GM12875 (cell line): Measurements from ENCODE around the gene SNAP23.

Experiments
- H3K4me3 ChIP-seq: one replicate; pipeline ENCODE4 v1.5.1; 2011; ENCODE audit warnings: low read depth, low read length, control low read depth
- TF ChIP-seq, protein P1 (sequence below): IDR thresholded peaks from 2 replicates; pipeline ENCODE4 v1.5.1; 2011; ENCODE audit warnings: low read depth, mild to moderate bottlenecking, control low read depth, inconsistent platforms, low read length, moderate library complexity, borderline replicate concordance; ENCODE audit not compliant: insufficient read depth

SNAP23 gene

DNA sequence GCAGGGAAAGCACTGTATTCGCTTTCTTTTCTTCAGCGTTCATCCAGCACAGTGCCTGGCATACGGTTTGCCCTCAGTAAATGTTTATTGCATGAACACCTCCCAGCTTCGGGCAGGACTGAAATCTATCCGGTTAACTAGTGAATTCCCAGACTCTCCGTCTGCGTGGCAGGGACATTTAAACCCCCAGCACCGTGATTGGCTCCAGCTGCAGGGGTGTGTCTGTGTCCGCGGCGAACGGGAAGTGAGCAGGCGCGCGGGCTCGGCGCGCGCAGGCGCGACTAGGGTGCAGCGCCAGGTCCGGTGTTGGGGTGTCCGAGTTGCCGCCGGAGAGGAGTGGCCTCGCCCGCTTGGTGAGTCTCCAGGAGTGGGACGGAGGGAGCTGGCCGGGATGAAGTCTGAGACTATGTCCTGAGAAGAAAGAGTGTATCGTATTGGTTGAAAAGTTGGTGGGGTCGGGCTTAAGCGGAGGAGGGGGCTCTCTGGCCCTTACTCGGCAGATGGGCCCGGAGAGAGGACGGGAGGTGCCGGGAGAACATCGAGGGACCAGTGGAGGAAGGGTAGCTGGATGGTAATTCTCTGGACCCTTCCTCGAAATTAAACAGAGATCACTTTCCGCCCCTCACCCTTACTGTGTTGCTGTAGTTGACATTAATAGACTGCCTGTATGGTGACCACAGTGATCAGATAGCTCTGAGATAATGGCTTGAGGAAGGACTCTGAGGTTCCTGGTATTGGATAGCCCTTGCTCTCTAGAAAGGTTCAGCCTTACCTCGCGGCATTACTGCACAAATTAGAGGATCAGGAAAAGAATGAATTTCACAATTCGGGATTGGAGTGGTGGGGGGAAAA lies at the start of gene SNAP23:
Gene SNAP23 (plus strand): TSS at position 274 of the 852 bp plus-strand sequence. CDS start 16,213 bp downstream, outside the sequence.
- TF ChIP-seq, protein P1, sequence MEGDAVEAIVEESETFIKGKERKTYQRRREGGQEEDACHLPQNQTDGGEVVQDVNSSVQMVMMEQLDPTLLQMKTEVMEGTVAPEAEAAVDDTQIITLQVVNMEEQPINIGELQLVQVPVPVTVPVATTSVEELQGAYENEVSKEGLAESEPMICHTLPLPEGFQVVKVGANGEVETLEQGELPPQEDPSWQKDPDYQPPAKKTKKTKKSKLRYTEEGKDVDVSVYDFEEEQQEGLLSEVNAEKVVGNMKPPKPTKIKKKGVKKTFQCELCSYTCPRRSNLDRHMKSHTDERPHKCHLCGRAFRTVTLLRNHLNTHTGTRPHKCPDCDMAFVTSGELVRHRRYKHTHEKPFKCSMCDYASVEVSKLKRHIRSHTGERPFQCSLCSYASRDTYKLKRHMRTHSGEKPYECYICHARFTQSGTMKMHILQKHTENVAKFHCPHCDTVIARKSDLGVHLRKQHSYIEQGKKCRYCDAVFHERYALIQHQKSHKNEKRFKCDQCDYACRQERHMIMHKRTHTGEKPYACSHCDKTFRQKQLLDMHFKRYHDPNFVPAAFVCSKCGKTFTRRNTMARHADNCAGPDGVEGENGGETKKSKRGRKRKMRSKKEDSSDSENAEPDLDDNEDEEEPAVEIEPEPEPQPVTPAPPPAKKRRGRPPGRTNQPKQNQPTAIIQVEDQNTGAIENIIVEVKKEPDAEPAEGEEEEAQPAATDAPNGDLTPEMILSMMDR: no peak

DNA sequence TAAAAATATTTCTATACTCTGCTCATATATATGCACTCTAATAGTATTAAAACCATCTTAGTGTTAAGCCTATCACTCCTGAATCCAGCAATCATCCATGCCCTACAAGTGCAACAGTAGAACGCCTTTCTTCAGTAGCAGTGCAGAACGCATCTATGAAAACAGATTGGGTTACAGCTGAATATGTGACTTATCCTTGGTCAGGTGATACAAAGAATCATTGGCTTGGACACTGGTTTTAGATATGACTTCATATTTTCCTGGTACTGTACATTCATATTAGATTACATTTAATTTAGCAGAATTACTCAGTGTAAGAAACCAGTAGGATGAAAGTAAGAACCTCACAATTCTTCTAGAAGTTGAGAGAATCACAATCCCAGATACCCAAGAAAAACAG lies 47.8 kb upstream of the SNAP23 start:
- TF ChIP-seq, protein P1: no peak
- H3K4me3 ChIP-seq: no peak overlapping the region

More for the DNA sequence above, at the start of gene SNAP23:
- H3K4me3 ChIP-seq: peak within 1 kb of the TSS; percentile 81

DNA sequence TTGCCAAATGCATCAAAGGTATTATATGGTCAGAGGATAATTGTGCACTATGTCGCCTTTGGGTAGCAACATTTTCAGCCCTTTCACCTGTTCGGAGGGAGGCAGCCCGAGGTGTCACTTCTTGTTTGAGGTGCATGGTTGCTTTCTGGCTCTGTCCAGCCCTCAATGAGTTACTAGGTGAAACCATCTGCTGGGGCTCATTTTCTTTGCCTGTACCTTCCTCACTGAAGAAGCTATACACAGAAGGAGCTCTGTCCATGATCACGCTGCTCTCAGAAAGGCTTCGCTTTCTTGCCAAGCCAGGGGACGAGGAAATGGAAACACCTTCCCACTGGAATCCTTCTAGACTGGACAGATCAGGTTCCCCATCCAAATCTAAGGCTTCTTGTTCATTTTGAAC lies 47.2 kb upstream of the SNAP23 start:
- H3K4me3 ChIP-seq: no peak overlapping the region
- TF ChIP-seq, protein P1: no peak

DNA sequence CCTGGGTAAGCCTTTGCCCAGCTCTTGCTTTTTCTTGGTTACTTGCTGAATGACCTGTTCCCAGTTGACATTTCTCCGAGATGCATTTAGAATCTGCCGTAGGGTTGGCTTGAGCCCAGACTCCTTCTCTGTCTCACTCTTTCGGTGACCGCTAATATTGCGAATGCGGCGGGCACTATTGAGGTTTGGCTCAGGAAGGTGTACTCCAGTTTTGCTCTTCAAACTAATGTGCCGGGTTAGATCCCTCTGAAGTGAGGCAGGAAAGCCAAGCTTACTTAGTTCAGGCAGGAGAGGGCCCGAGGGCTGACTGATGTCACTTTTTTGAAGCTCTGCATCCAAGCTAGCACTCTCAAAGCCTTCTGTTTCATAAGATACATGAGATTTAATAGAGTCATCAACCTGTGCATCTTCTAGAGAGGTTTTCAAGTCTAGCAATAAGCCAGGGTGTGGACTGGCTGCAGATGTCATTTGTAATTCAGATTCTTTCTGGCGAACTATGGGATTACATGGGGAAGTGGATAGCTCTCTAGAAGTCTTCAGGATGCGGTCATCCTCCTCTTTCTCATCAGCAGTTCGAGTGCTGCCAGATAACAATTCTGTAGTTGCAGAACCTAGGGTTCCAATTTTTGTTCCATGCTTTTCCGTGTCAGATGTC lies 45.5 kb upstream of the SNAP23 start:
- TF ChIP-seq, protein P1: no peak
- no peak overlapping the region for H3K4me3 ChIP-seq

DNA sequence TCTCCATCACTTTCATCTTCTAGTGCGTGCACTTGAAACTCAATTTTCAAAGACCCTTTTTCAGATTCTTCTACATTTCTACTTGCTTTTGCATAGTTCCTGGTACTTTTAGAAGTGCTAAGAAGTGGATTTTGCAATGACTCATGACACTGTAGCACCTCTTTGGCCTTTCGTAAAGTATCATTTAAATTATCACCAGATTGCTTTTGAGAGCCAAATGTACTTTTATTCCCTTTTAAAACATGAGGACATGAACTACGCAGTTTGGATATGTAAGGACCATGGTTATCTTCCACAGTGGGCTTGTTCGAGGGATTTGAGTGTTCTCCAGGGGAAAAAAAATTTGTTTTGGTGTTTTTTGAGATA lies 45.0 kb upstream of the SNAP23 start:
- no peak overlapping the region for H3K4me3 ChIP-seq
- TF ChIP-seq, protein P1: no peak

DNA sequence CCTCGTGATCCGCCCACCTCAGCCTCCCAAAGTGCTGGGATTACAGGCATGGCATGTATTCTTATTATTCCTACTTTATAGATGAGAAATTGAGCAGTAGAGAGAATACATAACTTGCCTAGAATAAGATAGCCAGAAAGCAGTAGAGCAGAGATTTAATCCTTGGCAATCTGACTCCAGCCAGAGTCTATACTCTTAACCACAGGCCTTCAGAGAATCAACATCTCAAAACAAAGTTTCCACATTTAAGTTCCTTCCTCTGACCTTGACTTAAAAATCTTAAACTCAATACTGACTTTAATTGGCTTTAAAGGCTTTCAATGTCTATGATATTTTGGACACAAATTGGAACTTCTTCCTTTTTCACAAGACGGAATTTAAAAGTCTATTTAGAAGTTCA lies 41.6 kb upstream of the SNAP23 start:
- TF ChIP-seq, protein P1: no peak
- no peak overlapping the region for H3K4me3 ChIP-seq
